A673 (cell line): Measurements from ENCODE around the gene ORAI3.

Experiments used
- EZH2 ChIP-seq: fragments of 200-600 bp; sonication (generic); IDR thresholded peaks from 2 replicates; pipeline ENCODE4 v1.6.1; 2017; ENCODE audit warnings: borderline replicate concordance, low read depth, mild to moderate bottlenecking, mixed read lengths, antibody characterized with exemption, low read length; ENCODE audit not compliant: poor library complexity, severe bottlenecking
- TF ChIP-seq, protein P1 (sequence below): fragments of 300-800, 200-600 bp; sonication (generic); conservative IDR thresholded peaks from 2 replicates; pipeline ENCODE4 v1.5.1; 2017; ENCODE audit warnings: low read depth, mild to moderate bottlenecking, antibody characterized with exemption, low read length, moderate library complexity, mixed read lengths

DNA sequence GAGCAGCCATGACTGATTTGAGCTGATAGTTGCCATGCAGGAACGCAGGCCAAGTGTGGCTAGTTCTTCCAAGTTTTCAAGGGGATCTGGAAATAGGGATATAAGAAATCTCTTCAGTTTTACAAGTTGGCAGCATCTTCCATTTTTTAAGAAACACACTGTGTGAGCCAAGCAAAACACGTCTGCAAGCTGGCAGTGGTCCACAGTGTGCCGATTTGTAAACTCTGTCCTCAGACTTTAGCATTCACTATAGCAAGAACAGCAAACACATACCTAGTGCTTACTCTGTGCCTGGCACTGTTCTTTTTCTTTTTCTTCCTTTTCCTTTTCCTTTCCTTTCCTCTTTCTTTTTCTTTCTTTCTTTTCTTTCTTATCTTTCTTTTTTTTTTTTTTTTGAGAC is 2.9 kb downstream of the ORAI3 start:
- TF ChIP-seq, protein P1, sequence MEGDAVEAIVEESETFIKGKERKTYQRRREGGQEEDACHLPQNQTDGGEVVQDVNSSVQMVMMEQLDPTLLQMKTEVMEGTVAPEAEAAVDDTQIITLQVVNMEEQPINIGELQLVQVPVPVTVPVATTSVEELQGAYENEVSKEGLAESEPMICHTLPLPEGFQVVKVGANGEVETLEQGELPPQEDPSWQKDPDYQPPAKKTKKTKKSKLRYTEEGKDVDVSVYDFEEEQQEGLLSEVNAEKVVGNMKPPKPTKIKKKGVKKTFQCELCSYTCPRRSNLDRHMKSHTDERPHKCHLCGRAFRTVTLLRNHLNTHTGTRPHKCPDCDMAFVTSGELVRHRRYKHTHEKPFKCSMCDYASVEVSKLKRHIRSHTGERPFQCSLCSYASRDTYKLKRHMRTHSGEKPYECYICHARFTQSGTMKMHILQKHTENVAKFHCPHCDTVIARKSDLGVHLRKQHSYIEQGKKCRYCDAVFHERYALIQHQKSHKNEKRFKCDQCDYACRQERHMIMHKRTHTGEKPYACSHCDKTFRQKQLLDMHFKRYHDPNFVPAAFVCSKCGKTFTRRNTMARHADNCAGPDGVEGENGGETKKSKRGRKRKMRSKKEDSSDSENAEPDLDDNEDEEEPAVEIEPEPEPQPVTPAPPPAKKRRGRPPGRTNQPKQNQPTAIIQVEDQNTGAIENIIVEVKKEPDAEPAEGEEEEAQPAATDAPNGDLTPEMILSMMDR, result no peak
- TF ChIP-seq EZH2, result no peak
